ENCODE results near the gene TPRG1L.

The TPRG1L gene

GRCh38 chr1:3662080-3662671 lies 37.4 kb downstream of the TPRG1L start:
- no peak for DNase-seq (ENCODE audit: insufficient read length, low spot score)
- no peak for FAIRE-seq

GRCh38 chr1:3663999-3664699 lies 39.3 kb downstream of the TPRG1L start:
- DNase-seq (ENCODE audit: insufficient read length, low spot score) (no peak), FAIRE-seq (no peak)
- no peak for TF ChIP-seq CTCF (IDR thresholded peaks at IDR 0.05; ENCODE audit: insufficient read depth, missing control alignments)

More at GRCh38 chr1:3662080-3662671, 37.4 kb downstream of the TPRG1L start:
- no peak for TF ChIP-seq CTCF (IDR thresholded peaks at IDR 0.05; ENCODE audit: insufficient read depth, missing control alignments)

- FAIRE-seq (no peak), DNase-seq (ENCODE audit: insufficient read length, low spot score) (no peak)
Measured at GRCh38 chr1:3664700-3665375, 40.0 kb downstream of the TPRG1L start.

GRCh38 chr1:3668148-3668547 lies 43.3 kb downstream of the TPRG1L start:
- no peak for FAIRE-seq
- no peak for DNase-seq (ENCODE audit: insufficient read length, low spot score)
- TF ChIP-seq CTCF (IDR thresholded peaks at IDR 0.05; ENCODE audit: insufficient read depth, missing control alignments) = no peak

More at GRCh38 chr1:3664700-3665375, 40.0 kb downstream of the TPRG1L start:
- no peak for TF ChIP-seq CTCF (IDR thresholded peaks at IDR 0.05; ENCODE audit: insufficient read depth, missing control alignments)

- DNase-seq (ENCODE audit: insufficient read length, low spot score) = no peak
Measured at GRCh38 chr1:3668585-3669300, 43.9 kb downstream of the TPRG1L start.

GRCh38 chr1:3669421-3669821 lies 44.6 kb downstream of the TPRG1L start:
- FAIRE-seq = no peak
- TF ChIP-seq CTCF (IDR thresholded peaks at IDR 0.05; ENCODE audit: insufficient read depth, missing control alignments) = no peak
- DNase-seq (ENCODE audit: insufficient read length, low spot score) = no peak

More at GRCh38 chr1:3668585-3669300, 43.9 kb downstream of the TPRG1L start:
- no peak for FAIRE-seq
- TF ChIP-seq CTCF (IDR thresholded peaks at IDR 0.05; ENCODE audit: insufficient read depth, missing control alignments) = no peak
